Breast epithelium (tissue), 4 donors: ENCODE measurements around the gene CHCT1. TPM values are rescaled to one million over a fixed set of nuclear protein-coding genes. Genes with fewer than 3 reads are reported as not detected.
A peak's percentile ranks its signal among the peaks of the same experiment; 100 is the strongest.
"Not testable (repeated sequence)": the region's sequence is repeated elsewhere in the genome, so short reads cannot be mapped to it uniquely, and the experiment has no call there.

Source experiments
- DNase-seq, 2 donors: peaks; one replicate each; pipeline ENCODE4 v3.0.0-alpha.2; 2019; ENCODE audit warnings: low spot score in 2 of 2
- H3K27ac ChIP-seq, 2 donors: fragments of 200-600 bp; sonication (generic) in 1 of 2; one replicate each; pipeline ENCODE4 v1.5.1; 2016 to 2019; ENCODE audit warnings: mild to moderate bottlenecking in 1 of 2
- H3K27me3 ChIP-seq, 2 donors: fragments of 200-600 bp; sonication (generic) in 1 of 2; one replicate each; pipeline versions ENCODE4 v1.5.1 to v1.6.0; 2017 to 2019; ENCODE audit warnings: control low read depth in 1 of 2, mild to moderate bottlenecking in 1 of 2
- H3K36me3 ChIP-seq: fragments of 200-600 bp; one replicate; pipeline ENCODE4 v1.5.1; 2019
- H3K4me1 ChIP-seq, 2 donors: fragments of 200-600 bp; sonication (generic); one replicate each; pipeline ENCODE4 v1.5.1; 2016 to 2019; ENCODE audit warnings: control low read depth in 1 of 2
- H3K4me3 ChIP-seq, 3 donors: fragments of 200-600 bp; sonication (generic); 1 replicate in 2 of 3; 2 replicates in 1 of 3; pipeline ENCODE4 v1.5.1; 2016 to 2019; ENCODE audit warnings: mild to moderate bottlenecking in 3 of 3, moderate library complexity in 2 of 3
- H3K9me3 ChIP-seq, 2 donors: fragments of 200-600 bp; sonication (generic) in 1 of 2; one replicate each; pipeline ENCODE4 v1.5.1; 2016 to 2019; ENCODE audit warnings: control low read depth in 1 of 2
- POLR2A ChIP-seq: fragments of 450-650 bp; IDR thresholded peaks from one replicate; pipeline ENCODE4 v1.6.1; 2016; ENCODE audit warnings: antibody characterized with exemption, mild to moderate bottlenecking, moderate library complexity
- POLR2AphosphoS5 ChIP-seq, 3 donors: sonication (generic); formaldehyde crosslinking; IDR thresholded peaks; one replicate each; pipeline ENCODE4 v1.6.1; 2017; ENCODE audit warnings: antibody characterized with exemption in 3 of 3
- intact Hi-C: fragments of 100-400 bp; cut with DNase I; formaldehyde crosslinking; loops from one replicate; pipeline ENCODE4 v1.15.1; 2023; ENCODE audit warnings: low total_unique reads
- total RNA-seq, 3 donors: library from RNA; depleted of rRNA; stranded (reverse); fragments of >200 nt; gene quantifications; one replicate each; pipeline ENCODE4 v1.1.0, GENCODE V29; 2016
- TF ChIP-seq, protein P1 (sequence below), 3 donors: fragments of 450-650 bp; IDR thresholded peaks; one replicate each; pipeline ENCODE4 v1.5.1; 2016 to 2017; ENCODE audit warnings: antibody characterized with exemption in 3 of 3, mild to moderate bottlenecking in 3 of 3, moderate library complexity in 3 of 3

The CHCT1 gene
- total RNA-seq, 3 donors from 2014 or later, result 0.32 TPM; not detected in 2

- DNase-seq, result no peak
- H3K9me3 ChIP-seq, result no peaks in the 10 kb centered on the region
- no peaks in the 10 kb centered on the region for H3K4me1 ChIP-seq
- no peaks in the 10 kb centered on the region for H3K27me3 ChIP-seq
- H3K36me3 ChIP-seq, result no peaks in the 10 kb centered on the region
- no peak for TF ChIP-seq POLR2A
- no peak overlapping the region for H3K27ac ChIP-seq
- intact Hi-C loops, result no loop called here
- no peak overlapping the region for H3K4me3 ChIP-seq
Observed at GRCh38 chr17:60416368-60416925, 5.8 kb upstream of the CHCT1 start.

- H3K36me3 ChIP-seq, H3K9me3 ChIP-seq, H3K4me3 ChIP-seq, DNase-seq, intact Hi-C loops, H3K27me3 ChIP-seq, H3K27ac ChIP-seq, H3K4me1 ChIP-seq: not testable (repeated sequence)
Observed at GRCh38 chr17:60419003-60419402, 3.3 kb upstream of the CHCT1 start.

GRCh38 chr17:60419875-60420274, 2.4 kb upstream of the CHCT1 start:
- intact Hi-C loops, H3K27ac ChIP-seq, H3K9me3 ChIP-seq, H3K36me3 ChIP-seq, H3K27me3 ChIP-seq, H3K4me3 ChIP-seq, DNase-seq, H3K4me1 ChIP-seq: not testable (repeated sequence)

GRCh38 chr17:60421273-60422161, 772 bp upstream of the CHCT1 start:
- TF ChIP-seq, protein P1, sequence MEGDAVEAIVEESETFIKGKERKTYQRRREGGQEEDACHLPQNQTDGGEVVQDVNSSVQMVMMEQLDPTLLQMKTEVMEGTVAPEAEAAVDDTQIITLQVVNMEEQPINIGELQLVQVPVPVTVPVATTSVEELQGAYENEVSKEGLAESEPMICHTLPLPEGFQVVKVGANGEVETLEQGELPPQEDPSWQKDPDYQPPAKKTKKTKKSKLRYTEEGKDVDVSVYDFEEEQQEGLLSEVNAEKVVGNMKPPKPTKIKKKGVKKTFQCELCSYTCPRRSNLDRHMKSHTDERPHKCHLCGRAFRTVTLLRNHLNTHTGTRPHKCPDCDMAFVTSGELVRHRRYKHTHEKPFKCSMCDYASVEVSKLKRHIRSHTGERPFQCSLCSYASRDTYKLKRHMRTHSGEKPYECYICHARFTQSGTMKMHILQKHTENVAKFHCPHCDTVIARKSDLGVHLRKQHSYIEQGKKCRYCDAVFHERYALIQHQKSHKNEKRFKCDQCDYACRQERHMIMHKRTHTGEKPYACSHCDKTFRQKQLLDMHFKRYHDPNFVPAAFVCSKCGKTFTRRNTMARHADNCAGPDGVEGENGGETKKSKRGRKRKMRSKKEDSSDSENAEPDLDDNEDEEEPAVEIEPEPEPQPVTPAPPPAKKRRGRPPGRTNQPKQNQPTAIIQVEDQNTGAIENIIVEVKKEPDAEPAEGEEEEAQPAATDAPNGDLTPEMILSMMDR (IDR thresholded peaks at IDR 0.05), result peak; percentile 75 to 89 (median 85)
- TF ChIP-seq POLR2AphosphoS5 (IDR thresholded peaks at IDR 0.05), result no peak
- TF ChIP-seq POLR2A, result no peak
- H3K4me1 ChIP-seq, result no peaks in the 10 kb centered on the region
- DNase-seq, result peak; percentile 22 to 68
- H3K4me3 ChIP-seq, result peak overlapping the region; percentile 44 to 72 (median 56)
- H3K36me3 ChIP-seq, result no peaks in the 10 kb centered on the region
- H3K9me3 ChIP-seq, result no peaks in the 10 kb centered on the region
- no peaks in the 10 kb centered on the region for H3K27me3 ChIP-seq
- intact Hi-C loops, result no loop called here
- peak overlapping the region; percentile 57 to 71 for H3K27ac ChIP-seq

GRCh38 chr17:60423865-60424264, 1.6 kb downstream of the CHCT1 start:
- no peak for DNase-seq
- no peaks in the 10 kb centered on the region for H3K36me3 ChIP-seq
- TF ChIP-seq POLR2A (no peak), POLR2AphosphoS5 (IDR thresholded peaks at IDR 0.05) (no peak)
- TF ChIP-seq, protein P1 (IDR thresholded peaks at IDR 0.05), result no peak
- H3K27me3 ChIP-seq, result no peaks in the 10 kb centered on the region
- intact Hi-C loops, result no loop called here
- no peak overlapping the region for H3K27ac ChIP-seq
- H3K4me1 ChIP-seq, result no peaks in the 10 kb centered on the region
- no peaks in the 10 kb centered on the region for H3K9me3 ChIP-seq
- no peak overlapping the region for H3K4me3 ChIP-seq

GRCh38 chr17:60425626-60426025, 3.3 kb downstream of the CHCT1 start:
- Histone ChIP-seq H3K27me3 (no peaks in the 10 kb centered on the region), H3K4me1 (no peaks in the 10 kb centered on the region), H3K36me3 (no peaks in the 10 kb centered on the region), H3K9me3 (no peaks in the 10 kb centered on the region), H3K4me3 (no peak overlapping the region), H3K27ac (no peak overlapping the region)
- intact Hi-C loops, result no loop called here
- TF ChIP-seq POLR2A, result no peak
- no peak for TF ChIP-seq POLR2AphosphoS5 (IDR thresholded peaks at IDR 0.05)
- DNase-seq, result no peak

- DNase-seq, result no peak
- Histone ChIP-seq H3K9me3 (no peaks in the 10 kb centered on the region), H3K27ac (no peak overlapping the region), H3K4me3 (no peak overlapping the region), H3K4me1 (no peaks in the 10 kb centered on the region), H3K36me3 (no peaks in the 10 kb centered on the region), H3K27me3 (no peaks in the 10 kb centered on the region)
- intact Hi-C loops, result no loop called here
- TF ChIP-seq POLR2AphosphoS5 (IDR thresholded peaks at IDR 0.05), result no peak
- TF ChIP-seq, protein P1 (IDR thresholded peaks at IDR 0.05), result no peak
- TF ChIP-seq POLR2A, result no peak
Observed at GRCh38 chr17:60426596-60426995, 4.3 kb downstream of the CHCT1 start.

- H3K4me1 ChIP-seq, H3K27ac ChIP-seq, intact Hi-C loops, H3K9me3 ChIP-seq, H3K4me3 ChIP-seq, H3K27me3 ChIP-seq, DNase-seq, H3K36me3 ChIP-seq: not testable (repeated sequence)
Observed at GRCh38 chr17:60428491-60428890, 6.2 kb downstream of the CHCT1 start.

DNA sequence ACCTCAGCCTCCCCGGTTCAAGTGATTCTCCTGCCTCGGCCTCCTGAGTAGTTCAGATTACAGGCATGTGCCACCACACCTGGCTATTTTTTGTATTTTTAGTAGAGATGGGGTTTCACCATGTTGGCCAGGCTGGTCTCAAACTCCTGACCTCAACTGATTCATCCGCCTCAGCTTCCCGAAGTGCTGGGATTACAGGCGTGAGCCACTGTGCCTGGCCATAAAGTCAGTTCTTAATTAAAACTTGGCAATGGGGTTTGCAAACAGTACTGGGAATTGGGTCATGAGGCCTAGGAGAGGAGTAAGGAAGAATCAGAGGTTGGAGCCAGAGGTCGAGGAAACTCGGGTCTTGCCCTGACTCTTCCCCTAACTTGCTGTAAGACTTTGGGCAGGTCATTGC, 8.3 kb downstream of the CHCT1 start:
- H3K27me3 ChIP-seq, H3K27ac ChIP-seq, H3K36me3 ChIP-seq, H3K4me1 ChIP-seq, DNase-seq, H3K9me3 ChIP-seq, H3K4me3 ChIP-seq, intact Hi-C loops: not testable (repeated sequence)
